ENCODE measurements around the gene RALGAPA2.

RALGAPA2 gene

DNA sequence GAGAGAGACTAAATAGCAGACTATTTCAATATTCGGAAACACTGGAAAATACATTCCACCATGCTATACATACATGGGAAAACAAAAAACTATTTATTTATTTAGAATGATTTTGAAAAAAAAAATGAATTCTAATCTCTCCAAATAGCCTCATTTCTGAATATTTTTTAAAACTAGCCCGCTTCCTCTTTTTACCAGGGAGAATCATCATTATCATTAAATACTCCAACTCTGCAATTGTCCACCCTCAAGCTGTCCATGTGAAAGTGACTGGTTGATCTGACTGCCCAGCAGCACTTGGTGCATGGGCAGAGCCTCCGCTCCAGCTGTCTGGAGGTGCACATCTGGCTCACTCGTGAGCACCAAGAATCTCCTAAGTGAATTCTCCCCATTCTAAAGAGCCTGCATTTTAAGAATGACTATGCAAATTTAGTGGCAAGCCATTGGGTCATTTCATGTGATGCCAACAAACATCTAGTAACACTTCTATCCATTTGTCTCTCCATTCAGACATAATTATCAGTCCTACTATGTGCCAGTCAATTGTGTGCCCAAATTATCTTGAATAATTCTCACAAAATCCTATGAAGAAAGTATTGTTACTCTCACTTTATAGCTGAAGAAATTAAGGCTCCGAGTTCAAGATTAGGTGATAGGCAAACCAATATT, 279.7 kb downstream of the RALGAPA2 start:
- no peak for DNase-seq (ENCODE audit: low read depth)

GRCh38 chr20:20430066-20430465, 282.4 kb downstream of the RALGAPA2 start:
- DNase-seq (ENCODE audit: low read depth): no peak

GRCh38 chr20:20428067-20428466, 284.4 kb downstream of the RALGAPA2 start:
- DNase-seq (ENCODE audit: low read depth): no peak

GRCh38 chr20:20427227-20427864, 285.1 kb downstream of the RALGAPA2 start:
- no peak for DNase-seq (ENCODE audit: low read depth)

GRCh38 chr20:20426655-20426907, 285.9 kb downstream of the RALGAPA2 start:
- no peak for DNase-seq (ENCODE audit: low read depth)

DNA sequence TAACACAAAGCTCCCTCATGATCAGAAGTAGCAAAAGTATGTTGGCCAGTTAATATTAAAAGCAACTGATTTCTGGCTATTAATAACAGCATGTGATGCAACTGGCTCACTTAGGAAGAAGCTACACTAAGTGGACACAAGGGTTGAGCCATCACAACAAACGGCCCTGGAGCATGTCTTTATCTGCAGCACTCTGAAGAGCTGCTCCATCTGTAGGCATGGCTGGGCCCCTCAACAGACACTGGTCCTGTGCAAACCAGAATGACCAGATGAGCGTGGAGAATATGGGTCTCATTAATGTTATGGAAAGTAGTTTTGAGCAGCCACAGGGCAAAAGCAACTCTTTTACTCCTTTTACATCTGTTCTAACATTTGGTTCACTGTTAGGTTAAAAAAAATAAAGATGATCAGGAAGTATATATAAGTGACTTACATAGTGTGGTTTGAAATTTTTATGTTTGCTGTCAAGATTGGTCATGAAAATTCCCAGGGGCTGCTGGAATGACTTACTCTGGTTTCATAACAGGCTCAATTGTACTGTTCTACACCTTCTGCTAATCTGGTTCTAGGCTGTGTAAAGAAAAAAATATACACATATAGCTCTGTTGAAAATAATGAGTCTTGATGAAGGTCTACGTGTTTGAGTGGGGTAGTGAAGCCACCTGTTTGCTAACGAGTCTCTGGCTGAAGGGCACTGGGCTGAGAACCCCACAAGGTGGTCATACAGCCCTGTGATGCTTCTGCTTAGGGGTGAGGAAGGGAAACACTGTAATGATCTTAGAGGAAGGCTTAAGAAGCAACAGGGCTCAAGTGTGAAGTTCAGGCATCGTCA, 286.4 kb downstream of the RALGAPA2 start:
- no peak for DNase-seq (ENCODE audit: low read depth)

GRCh38 chr20:20423117-20423516, 289.3 kb downstream of the RALGAPA2 start:
- DNase-seq (ENCODE audit: low read depth): no peak

- no peak for DNase-seq (ENCODE audit: low read depth)
Measured at GRCh38 chr20:20417876-20418676, 294.4 kb downstream of the RALGAPA2 start.

DNA sequence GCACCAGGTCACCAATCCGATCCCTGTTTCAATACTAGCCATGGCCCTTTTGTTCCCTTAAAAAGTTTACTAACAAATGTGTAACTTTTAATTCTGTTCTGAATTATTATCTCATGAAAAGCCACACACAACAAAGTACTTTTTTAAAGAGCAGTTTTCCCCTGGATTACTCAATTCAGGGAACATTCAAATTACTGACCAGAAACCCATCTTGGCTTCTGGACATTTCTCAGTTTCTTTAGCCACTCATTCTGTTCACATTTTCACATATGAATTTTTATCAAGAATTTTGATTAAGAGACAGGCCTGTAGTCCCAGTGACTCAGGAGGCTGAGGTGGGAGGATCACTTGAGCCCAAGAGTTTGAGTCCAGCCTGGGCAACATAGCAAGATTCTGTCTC, 297.1 kb downstream of the RALGAPA2 start:
- DNase-seq (ENCODE audit: low read depth): no peak

- no peak for DNase-seq (ENCODE audit: low read depth)
Measured at GRCh38 chr20:20414640-20415220, 297.7 kb downstream of the RALGAPA2 start.

DNA sequence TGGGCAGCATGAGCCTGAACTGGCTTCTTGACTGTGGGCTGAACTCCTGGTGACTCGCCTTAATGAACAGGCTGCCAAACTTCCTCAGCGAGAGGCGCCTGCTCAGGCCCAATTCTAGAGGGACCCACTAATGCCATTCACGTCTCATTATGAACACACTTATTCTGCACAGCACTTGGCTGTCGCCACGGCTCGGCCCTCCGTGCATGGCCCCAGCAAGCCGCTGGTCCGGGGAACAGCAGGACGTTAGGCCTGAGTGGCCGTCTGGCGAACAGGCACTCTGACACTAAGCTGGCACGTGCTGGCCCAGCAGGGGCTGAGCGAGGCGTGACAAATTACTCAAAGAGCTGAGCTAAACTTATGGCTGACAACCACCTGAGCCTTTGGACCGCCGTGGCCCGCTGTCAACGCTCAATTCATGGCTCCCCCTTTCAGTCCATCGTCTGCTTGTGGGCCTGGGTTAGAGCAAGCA, 298.6 kb downstream of the RALGAPA2 start:
- DNase-seq (ENCODE audit: low read depth): no peak

DNA sequence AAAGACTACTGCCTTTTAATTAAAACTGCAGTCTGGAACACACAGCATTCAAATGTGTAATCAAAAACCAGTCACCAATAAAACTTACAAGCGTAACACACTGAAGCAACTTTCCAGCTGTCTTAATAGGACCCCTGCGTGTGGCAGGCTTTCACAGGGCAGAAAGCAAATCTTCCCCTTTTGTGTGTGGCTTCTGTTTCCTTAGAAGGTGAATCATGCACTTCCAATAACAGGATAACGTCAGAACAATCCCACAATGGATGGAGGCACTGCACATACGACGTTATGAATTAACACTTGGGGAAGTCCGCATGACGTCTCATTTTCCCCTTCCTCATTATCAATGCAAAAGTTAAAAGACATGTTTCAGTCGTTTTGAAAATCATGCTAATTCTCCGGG, 299.7 kb downstream of the RALGAPA2 start:
- DNase-seq (ENCODE audit: low read depth): no peak

- no peak for DNase-seq (ENCODE audit: low read depth)
Measured at GRCh38 chr20:20411836-20412235, 300.6 kb downstream of the RALGAPA2 start.

DNA sequence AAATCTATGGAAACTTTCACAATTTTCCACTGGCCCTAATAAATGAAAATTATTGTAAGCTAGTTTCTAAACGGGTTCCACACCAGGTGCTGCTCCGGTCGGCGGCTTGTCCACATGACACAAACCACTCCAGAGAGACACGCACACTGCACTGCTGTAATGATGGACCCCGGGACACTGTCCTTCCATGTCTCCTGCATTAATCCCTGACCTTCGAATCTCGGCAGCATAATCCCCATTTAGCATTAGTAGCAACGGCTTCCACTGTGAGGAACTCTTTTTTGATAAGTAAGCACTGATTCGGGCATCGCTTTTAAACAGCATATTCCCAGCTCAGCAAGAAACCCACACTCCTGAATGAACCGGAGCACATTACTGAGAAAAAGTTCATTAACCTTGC, 301.0 kb downstream of the RALGAPA2 start:
- no peak for DNase-seq (ENCODE audit: low read depth)

DNA sequence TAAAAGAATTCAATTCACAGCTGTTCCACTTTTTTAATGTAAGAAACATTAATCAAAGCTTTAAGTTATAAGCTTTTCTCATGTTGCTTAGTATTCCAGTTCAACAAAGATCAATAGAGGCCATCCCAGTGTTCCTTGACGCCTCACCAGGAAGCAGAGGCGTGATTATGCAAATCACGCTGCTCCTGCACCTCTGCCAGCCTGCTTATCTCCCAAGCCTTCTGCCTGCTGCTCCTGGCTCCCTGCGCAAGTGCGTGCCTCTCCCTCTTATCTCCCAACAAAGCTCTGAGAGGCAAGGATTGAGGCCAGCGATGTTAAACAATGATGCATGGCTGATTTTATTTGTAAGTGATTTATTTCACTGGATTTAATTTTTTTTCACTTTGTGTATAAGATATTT, 301.8 kb downstream of the RALGAPA2 start:
- DNase-seq (ENCODE audit: low read depth): no peak

DNA sequence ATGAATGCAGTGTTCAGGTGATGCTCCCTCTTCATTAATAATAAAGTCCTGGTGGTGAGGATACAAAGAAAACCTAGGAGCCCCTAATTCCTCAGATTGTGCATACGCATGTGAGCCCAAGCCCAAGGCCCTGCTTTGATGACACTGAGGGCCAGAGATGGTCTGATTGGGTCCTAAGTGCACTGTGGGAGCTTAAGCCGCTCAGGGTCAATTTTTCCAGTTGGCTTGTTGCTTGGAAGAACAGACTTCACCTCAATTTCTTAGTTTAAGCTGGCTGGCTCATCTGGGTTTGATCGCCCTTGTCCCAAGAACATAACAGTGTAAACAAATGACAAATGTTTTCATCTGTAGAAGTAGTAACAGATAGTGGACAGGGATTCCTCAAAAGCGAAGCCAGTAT, 303.1 kb downstream of the RALGAPA2 start:
- no peak for DNase-seq (ENCODE audit: low read depth)

- DNase-seq (ENCODE audit: low read depth): no peak
Measured at GRCh38 chr20:20407891-20408805, 304.3 kb downstream of the RALGAPA2 start.

GRCh38 chr20:20406306-20406705, 306.1 kb downstream of the RALGAPA2 start:
- DNase-seq (ENCODE audit: low read depth): no peak

DNA sequence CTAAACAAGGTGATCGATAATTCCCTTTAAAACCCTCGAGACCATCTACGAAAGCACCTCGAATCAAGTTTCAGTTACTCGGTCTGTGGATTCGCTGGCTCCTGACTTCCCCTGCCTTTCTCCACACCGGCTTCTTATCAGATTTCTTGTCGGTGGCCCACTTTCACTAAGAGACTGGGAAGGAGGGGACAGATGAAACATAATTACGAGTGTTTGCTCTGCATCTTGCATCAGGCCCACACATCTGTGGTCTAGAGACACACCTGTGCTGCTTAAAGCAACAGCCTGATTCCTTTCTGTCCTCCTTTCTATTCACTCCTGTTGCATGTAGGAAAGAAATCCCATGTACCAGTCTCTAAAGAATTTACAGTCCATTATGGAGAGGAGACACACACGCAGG, 306.8 kb downstream of the RALGAPA2 start:
- no peak for DNase-seq (ENCODE audit: low read depth)

DNA sequence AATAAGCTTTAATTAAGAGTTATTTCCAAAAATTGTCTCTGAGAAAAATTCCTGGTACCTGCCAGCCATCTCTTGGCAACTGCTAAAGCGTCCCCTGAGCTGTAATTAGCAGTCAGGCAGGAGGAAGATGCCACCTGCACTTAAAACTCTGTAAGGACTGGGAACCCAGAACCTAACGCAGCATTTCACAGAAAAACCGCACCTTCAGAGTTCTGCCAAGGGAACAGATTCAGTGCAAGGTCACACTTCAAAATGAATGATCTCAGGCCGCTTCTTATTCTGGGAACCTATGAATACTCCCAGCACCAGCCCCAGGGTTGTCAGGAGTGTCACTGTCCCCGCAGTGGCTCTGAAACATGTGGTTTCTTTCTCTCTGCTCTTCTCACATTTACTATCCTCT, 307.8 kb downstream of the RALGAPA2 start:
- no peak for DNase-seq (ENCODE audit: low read depth)

DNA sequence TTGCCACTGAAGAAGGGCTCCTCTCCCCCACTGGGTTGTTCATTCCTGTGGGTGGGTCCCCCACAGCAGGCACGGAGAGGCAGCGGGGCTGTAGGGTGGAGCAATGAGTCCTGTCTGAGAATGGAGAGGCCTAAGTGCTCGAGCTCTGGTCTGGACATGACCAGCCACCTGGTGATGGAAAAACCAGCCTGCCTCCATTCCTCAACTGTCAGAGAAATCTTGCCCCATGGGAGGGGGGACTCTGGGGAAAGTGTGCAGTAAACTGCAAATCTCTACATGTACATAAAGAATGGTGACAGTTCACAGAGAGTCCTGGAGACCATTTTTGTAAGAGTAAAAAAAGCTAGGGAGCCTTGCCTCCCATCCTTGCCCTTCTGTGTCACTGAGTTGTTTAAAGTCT, 310.5 kb downstream of the RALGAPA2 start:
- DNase-seq (ENCODE audit: low read depth): no peak

All from activated T-helper 9 cell treated with anti-CD3 and anti-CD28 coated beads, Interleukin-2, amount 50 U/mL, for 16 hours (primary cell).